NCI-H2196 (cell line): ENCODE data around the gene SLC25A23.
"Not testable (repeated sequence)": the region's sequence is repeated elsewhere in the genome, so short reads cannot be mapped to it uniquely, and the experiment has no call there.

Source experiments
- DNase-seq: peaks from one replicate; lab custom pipeline; 2025; ENCODE audit not compliant: unreplicated experiment; lab: John Stamatoyannopoulos, UW

Gene SLC25A23

DNA sequence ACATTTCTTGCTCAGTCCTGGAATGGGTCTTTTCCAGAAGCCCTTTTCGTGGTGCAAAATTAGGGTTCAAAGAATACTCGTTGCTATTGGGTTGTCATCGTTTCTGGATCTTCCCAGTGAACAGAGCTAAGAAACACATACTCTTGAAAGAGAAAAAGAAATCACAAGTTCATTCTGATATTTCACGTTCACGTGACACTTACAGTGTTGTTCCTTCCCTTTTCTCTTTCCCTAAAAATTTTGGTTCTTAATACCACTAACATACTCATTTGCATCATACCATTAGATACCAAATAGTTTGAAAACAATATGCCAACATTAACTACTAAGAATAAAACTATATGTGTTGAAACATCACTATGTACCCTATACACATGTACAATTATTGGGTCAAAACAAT is 53.2 kb downstream of the SLC25A23 start:
- no peak for DNase-seq

DNA sequence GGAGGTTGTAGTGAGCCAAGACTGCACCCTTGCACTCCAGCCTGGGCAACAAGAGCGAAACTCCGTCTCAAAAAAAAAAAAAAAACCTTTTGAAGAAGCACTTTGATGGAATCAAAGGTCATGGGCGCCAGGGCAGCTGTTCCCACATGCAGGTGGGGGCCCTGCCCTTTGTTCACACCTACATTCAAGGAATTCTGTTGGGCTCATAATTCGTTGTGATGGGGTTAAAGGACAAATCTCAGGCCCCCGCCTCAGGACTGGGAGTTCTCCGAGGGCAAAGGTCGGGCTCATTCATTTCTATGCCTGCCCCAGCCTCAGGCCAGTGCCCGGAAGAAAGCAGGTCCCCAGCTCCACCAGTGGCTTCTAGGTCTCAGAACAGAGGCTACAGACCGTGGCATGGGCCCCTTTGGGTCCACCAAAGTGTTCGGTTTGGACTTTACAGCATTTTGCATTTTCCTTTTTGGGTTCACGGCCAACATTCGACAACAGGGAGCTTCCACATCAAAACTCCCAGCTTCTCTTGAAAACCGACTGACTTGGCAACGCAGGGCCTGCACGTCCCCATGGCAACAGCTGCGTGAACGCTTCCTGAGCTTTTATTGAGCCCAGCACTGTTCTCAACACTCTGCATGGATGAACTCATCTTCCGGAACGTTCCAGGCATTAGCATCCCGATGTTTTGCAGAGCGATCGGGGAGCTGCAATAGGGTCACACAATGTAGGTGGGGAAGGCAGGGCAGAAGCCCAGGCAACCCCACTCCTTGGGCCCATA is 56.6 kb downstream of the SLC25A23 start:
- no peak for DNase-seq

GRCh38 chr19:6402058-6402457 is 57.5 kb downstream of the SLC25A23 start:
- DNase-seq, result no peak

DNA sequence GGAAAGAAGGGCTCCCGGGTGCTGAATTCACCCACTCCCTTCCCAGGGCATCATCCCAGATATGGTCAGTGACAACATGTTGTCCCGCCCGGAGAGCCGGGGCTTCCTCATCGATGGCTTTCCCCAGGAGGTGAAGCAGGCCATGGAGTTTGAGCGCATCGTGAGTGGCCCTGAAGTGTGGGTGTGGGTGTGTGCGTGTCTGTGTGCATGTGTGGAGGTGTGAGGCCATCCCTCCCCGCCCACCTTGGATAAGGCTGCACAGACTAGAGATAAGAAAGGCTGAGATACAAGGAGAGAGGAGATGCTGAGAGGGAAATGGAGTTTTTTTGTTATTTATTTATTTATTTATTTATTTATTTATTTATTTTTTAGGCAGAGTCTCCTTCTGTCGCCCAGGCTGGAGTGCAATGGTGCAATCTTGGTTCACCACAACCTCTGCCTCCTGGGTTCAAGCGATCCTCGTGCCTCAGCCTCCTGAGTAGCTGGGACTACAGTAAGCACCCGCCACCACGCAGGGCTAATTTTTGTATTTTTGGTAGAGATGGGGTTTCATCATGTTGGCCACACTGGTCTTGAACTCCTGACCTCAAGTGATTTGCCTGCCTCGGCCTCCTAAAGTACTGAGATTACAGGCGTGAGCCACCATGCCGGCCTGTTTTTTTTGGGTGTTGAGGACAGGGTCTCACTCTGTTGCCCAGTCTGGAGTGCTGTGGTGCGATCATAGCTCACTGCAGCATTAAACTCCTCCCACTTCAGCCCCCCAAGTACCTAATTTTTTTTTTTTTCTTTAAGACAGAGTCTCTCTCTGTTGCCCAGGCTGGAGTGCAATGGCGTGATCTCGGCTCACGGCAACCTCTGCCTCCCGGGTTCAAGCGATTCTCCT is 59.3 kb downstream of the SLC25A23 start:
- not testable (repeated sequence) for DNase-seq

DNA sequence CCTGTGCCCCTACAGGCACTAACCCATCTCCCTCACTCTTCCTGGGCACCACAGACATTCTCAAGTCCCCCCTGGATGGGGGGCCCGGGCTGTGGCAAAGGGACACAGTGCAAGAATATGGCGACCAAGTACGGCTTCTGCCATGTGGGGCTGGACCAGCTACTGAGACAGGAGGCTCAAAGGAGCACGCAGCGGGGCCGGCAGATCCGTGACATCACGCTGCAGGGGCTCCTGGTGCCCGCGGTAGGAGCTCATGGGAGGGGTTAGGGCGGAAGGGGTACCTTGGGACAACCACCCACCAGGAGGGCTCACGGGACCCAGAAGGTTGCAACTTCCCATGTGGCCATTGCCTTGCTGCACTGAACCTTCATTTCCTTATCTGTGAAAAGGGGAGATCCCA is 63.3 kb downstream of the SLC25A23 start:
- DNase-seq, result no peak

DNA sequence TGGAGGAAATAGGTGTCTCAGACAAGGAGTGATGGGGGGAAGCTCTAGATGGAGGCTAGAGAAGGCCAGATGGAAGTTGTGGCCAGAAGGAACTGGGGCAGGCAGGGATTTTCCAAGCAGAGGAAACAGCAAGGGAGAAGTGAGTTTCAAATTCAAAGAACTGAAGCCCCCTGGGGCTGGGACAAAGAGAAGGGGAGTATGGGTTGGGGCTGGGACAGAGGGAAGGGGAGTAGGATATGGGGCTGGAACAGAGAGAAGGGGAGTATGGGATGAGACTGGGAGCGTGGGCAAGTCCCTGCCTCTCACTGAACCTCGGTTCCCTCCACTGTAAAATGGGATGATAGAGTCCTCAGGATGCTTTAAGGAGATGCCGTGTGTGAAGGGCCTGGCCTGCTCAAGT is 64.8 kb downstream of the SLC25A23 start:
- no peak for DNase-seq

DNA sequence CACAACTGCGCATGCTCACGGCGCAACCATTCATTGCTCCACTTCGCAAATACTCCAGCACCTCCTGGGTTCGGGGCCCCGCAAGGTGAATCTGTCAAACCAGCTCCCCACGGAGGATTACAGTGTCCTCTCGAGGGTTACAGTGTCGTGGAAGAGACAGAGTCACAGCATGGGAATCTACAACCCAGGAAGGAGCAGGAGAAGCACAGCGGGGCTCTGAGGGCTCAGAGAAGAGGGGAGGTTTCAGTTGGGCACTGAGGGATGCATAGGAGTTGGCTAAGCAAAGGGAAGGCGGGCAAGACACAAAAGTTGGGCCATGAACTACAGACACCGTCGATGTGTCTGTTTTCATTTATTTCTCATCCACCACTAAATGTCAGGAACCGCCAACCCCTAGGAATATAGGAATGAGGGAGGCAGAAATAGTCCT is 65.6 kb downstream of the SLC25A23 start:
- DNase-seq, result no peak

GRCh38 chr19:6393074-6393982 is 66.3 kb downstream of the SLC25A23 start, which contains the start of gene GTF2F1:
Gene GTF2F1 (minus strand): TSS chr19:6393164. CDS start chr19:6392995, 169 bp downstream.
- peak; percentile 96 for DNase-seq

DNA sequence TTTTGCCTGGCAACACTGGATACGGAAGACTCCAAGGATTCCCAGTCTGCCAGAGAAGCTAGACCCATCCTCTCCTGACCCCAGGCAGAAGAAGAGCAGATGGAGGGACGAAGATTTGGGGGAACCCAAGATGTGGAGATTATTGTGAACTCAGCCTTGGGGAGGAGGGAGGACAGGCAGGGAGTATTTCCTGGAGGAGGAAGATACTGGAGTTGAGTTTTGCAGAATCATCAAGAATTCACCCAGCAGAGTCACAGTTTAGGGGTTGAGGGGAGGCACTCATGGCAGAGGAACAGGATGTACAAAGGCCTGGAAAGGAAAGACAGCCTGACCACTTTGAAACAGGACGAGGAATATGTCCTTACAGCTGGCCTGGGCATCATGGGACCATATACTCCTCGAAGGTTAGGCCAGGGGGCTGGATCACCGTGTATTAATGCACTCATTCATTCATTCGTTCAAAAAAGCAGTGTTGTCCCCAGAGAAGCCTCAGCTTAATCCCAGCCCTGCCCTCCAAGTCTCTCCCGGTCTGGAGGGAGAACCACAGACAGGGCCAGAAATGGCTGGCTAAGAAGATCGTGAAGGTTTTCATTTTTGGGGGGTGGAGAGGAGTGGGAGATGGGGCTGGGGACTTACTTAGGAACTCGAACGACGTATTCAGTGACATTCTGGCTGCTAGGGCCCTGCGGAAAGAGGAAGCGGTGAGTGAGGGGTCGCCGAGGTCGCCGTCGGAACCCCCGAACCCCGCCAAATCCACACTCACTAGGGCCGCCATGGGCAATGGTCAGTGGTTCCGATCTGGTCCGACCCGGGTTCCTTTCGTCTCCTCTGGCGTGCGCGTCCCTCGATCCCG is 67.1 kb downstream of the SLC25A23 start:
- DNase-seq, result no peak
